Measurements from ENCODE around the gene KSR2.

The KSR2 gene

GRCh38 chr12:117438809-117439208 lies 530.0 kb downstream of the KSR2 start:
- DNase-seq (ENCODE audit: low read depth, low spot score) = no peak
- Histone ChIP-seq H3K4me3 (ENCODE audit: low read length) (no peak overlapping the region), H3K27ac (ENCODE audit: low read length) (no peak overlapping the region), H3K27me3 (ENCODE audit: control insufficient read depth, insufficient read depth, low read length) (no peaks in the 10 kb centered on the region), H3K4me1 (ENCODE audit: control insufficient read depth, insufficient read depth, low read length) (no peaks in the 10 kb centered on the region; the same call in 1 of the 2 replicates), H3K9me3 (ENCODE audit: control insufficient read depth, insufficient read depth, low read length) (no peaks in the 10 kb centered on the region), H3K36me3 (ENCODE audit: control insufficient read depth, insufficient read depth, low read length) (no peaks in the 10 kb centered on the region)
- WGBS (ENCODE audit: insufficient coverage, insufficient read length) = no CpG with 5 or more reads among the region's 6 CpGs

- no CpG with 5 or more reads among the region's 11 CpGs for WGBS (ENCODE audit: insufficient coverage, insufficient read length)
- Histone ChIP-seq H3K4me1 (ENCODE audit: control insufficient read depth, insufficient read depth, low read length) (no peaks in the 10 kb centered on the region; the same call in 1 of the 2 replicates), H3K36me3 (ENCODE audit: control insufficient read depth, insufficient read depth, low read length) (no peaks in the 10 kb centered on the region), H3K27me3 (ENCODE audit: control insufficient read depth, insufficient read depth, low read length) (no peaks in the 10 kb centered on the region), H3K4me3 (ENCODE audit: low read length) (no peak overlapping the region), H3K9me3 (ENCODE audit: control insufficient read depth, insufficient read depth, low read length) (no peaks in the 10 kb centered on the region), H3K27ac (ENCODE audit: low read length) (no peak overlapping the region)
- DNase-seq (ENCODE audit: low read depth, low spot score) = no peak
These were observed 531.1 kb downstream of the KSR2 start for GRCh38 chr12:117437516-117438255.

GRCh38 chr12:117433878-117434277 lies 534.9 kb downstream of the KSR2 start:
- no peaks in the 10 kb centered on the region for H3K9me3 ChIP-seq (ENCODE audit: control insufficient read depth, insufficient read depth, low read length)
- no peaks in the 10 kb centered on the region for H3K27me3 ChIP-seq (ENCODE audit: control insufficient read depth, insufficient read depth, low read length)
- H3K4me1 ChIP-seq (ENCODE audit: control insufficient read depth, insufficient read depth, low read length) = no peaks in the 10 kb centered on the region; the same call in 1 of the 2 replicates
- 100% methylated on average over 3 of the region's 3 CpGs for WGBS (ENCODE audit: insufficient coverage, insufficient read length)
- H3K27ac ChIP-seq (ENCODE audit: low read length) = no peak overlapping the region
- no peak for DNase-seq (ENCODE audit: low read depth, low spot score)
- H3K4me3 ChIP-seq (ENCODE audit: low read length) = no peak overlapping the region
- no peaks in the 10 kb centered on the region for H3K36me3 ChIP-seq (ENCODE audit: control insufficient read depth, insufficient read depth, low read length)

- no peaks in the 10 kb centered on the region for H3K27me3 ChIP-seq (ENCODE audit: control insufficient read depth, insufficient read depth, low read length)
- no peaks in the 10 kb centered on the region for H3K4me1 ChIP-seq (ENCODE audit: control insufficient read depth, insufficient read depth, low read length)
- no CpG with 5 or more reads among the region's 6 CpGs for WGBS (ENCODE audit: insufficient coverage, insufficient read length)
These were observed 538.5 kb downstream of the KSR2 start for GRCh38 chr12:117430246-117430645.

GRCh38 chr12:117427211-117427610 lies 541.6 kb downstream of the KSR2 start:
- no CpG with 5 or more reads among the region's 3 CpGs for WGBS (ENCODE audit: insufficient coverage, insufficient read length)

More at GRCh38 chr12:117430246-117430645, 538.5 kb downstream of the KSR2 start:
- Histone ChIP-seq H3K27ac (ENCODE audit: low read length) (no peak overlapping the region), H3K9me3 (ENCODE audit: control insufficient read depth, insufficient read depth, low read length) (no peaks in the 10 kb centered on the region), H3K4me3 (ENCODE audit: low read length) (no peak overlapping the region), H3K36me3 (ENCODE audit: control insufficient read depth, insufficient read depth, low read length) (no peaks in the 10 kb centered on the region)
- DNase-seq (ENCODE audit: low read depth, low spot score) = no peak

GRCh38 chr12:117421987-117422386 lies 546.8 kb downstream of the KSR2 start:
- Histone ChIP-seq H3K36me3 (ENCODE audit: control insufficient read depth, insufficient read depth, low read length) (no peaks in the 10 kb centered on the region), H3K27me3 (ENCODE audit: control insufficient read depth, insufficient read depth, low read length) (no peaks in the 10 kb centered on the region), H3K4me1 (ENCODE audit: control insufficient read depth, insufficient read depth, low read length) (no peaks in the 10 kb centered on the region), H3K4me3 (ENCODE audit: low read length) (no peak overlapping the region), H3K27ac (ENCODE audit: low read length) (no peak overlapping the region), H3K9me3 (ENCODE audit: control insufficient read depth, insufficient read depth, low read length) (no peaks in the 10 kb centered on the region)
- DNase-seq (ENCODE audit: low read depth, low spot score) = no peak
- no CpG with 5 or more reads among the region's 2 CpGs for WGBS (ENCODE audit: insufficient coverage, insufficient read length)

More at GRCh38 chr12:117427211-117427610, 541.6 kb downstream of the KSR2 start:
- no peak for DNase-seq (ENCODE audit: low read depth, low spot score)
- H3K27ac ChIP-seq (ENCODE audit: low read length) = no peak overlapping the region
- no peak overlapping the region for H3K4me3 ChIP-seq (ENCODE audit: low read length)
- no peaks in the 10 kb centered on the region for H3K36me3 ChIP-seq (ENCODE audit: control insufficient read depth, insufficient read depth, low read length)
- no peaks in the 10 kb centered on the region for H3K4me1 ChIP-seq (ENCODE audit: control insufficient read depth, insufficient read depth, low read length)
- H3K27me3 ChIP-seq (ENCODE audit: control insufficient read depth, insufficient read depth, low read length) = no peaks in the 10 kb centered on the region
- H3K9me3 ChIP-seq (ENCODE audit: control insufficient read depth, insufficient read depth, low read length) = no peaks in the 10 kb centered on the region

GRCh38 chr12:117421068-117421752 lies 547.6 kb downstream of the KSR2 start:
- no peaks in the 10 kb centered on the region for H3K27me3 ChIP-seq (ENCODE audit: control insufficient read depth, insufficient read depth, low read length)
- no peaks in the 10 kb centered on the region for H3K36me3 ChIP-seq (ENCODE audit: control insufficient read depth, insufficient read depth, low read length)
- no peaks in the 10 kb centered on the region for H3K4me1 ChIP-seq (ENCODE audit: control insufficient read depth, insufficient read depth, low read length)
- no CpG with 5 or more reads among the region's 4 CpGs for WGBS (ENCODE audit: insufficient coverage, insufficient read length)
- no peaks in the 10 kb centered on the region for H3K9me3 ChIP-seq (ENCODE audit: control insufficient read depth, insufficient read depth, low read length)
- no peak overlapping the region for H3K4me3 ChIP-seq (ENCODE audit: low read length)
- DNase-seq (ENCODE audit: low read depth, low spot score) = no peak
- no peak overlapping the region for H3K27ac ChIP-seq (ENCODE audit: low read length)

- Histone ChIP-seq H3K4me1 (ENCODE audit: control insufficient read depth, insufficient read depth, low read length) (no peaks in the 10 kb centered on the region), H3K4me3 (ENCODE audit: low read length) (no peak overlapping the region), H3K9me3 (ENCODE audit: control insufficient read depth, insufficient read depth, low read length) (no peaks in the 10 kb centered on the region), H3K27ac (ENCODE audit: low read length) (no peak overlapping the region), H3K27me3 (ENCODE audit: control insufficient read depth, insufficient read depth, low read length) (no peaks in the 10 kb centered on the region), H3K36me3 (ENCODE audit: control insufficient read depth, insufficient read depth, low read length) (no peaks in the 10 kb centered on the region)
- no CpG with 5 or more reads among the region's 1 CpG for WGBS (ENCODE audit: insufficient coverage, insufficient read length)
- DNase-seq (ENCODE audit: low read depth, low spot score) = no peak
These were observed 551.8 kb downstream of the KSR2 start for GRCh38 chr12:117417004-117417403.

GRCh38 chr12:117412465-117413188 lies 556.2 kb downstream of the KSR2 start:
- no peaks in the 10 kb centered on the region for H3K27me3 ChIP-seq (ENCODE audit: control insufficient read depth, insufficient read depth, low read length)
- peaks cover 5% of the 10 kb centered on the region for H3K4me1 ChIP-seq (ENCODE audit: control insufficient read depth, insufficient read depth, low read length)
- no peak overlapping the region for H3K4me3 ChIP-seq (ENCODE audit: low read length)
- H3K27ac ChIP-seq (ENCODE audit: low read length) = no peak overlapping the region
- no peaks in the 10 kb centered on the region for H3K36me3 ChIP-seq (ENCODE audit: control insufficient read depth, insufficient read depth, low read length)
- H3K9me3 ChIP-seq (ENCODE audit: control insufficient read depth, insufficient read depth, low read length) = no peaks in the 10 kb centered on the region
- no CpG with 5 or more reads among the region's 11 CpGs for WGBS (ENCODE audit: insufficient coverage, insufficient read length)
- DNase-seq (ENCODE audit: low read depth, low spot score) = no peak

GRCh38 chr12:117409286-117409685 lies 559.5 kb downstream of the KSR2 start:
- H3K27me3 ChIP-seq (ENCODE audit: control insufficient read depth, insufficient read depth, low read length) = no peaks in the 10 kb centered on the region
- H3K4me1 ChIP-seq (ENCODE audit: control insufficient read depth, insufficient read depth, low read length) = peaks cover 5% of the 10 kb centered on the region
- no peak overlapping the region for H3K27ac ChIP-seq (ENCODE audit: low read length)
- no peaks in the 10 kb centered on the region for H3K36me3 ChIP-seq (ENCODE audit: control insufficient read depth, insufficient read depth, low read length)
- H3K9me3 ChIP-seq (ENCODE audit: control insufficient read depth, insufficient read depth, low read length) = no peaks in the 10 kb centered on the region
- no peak overlapping the region for H3K4me3 ChIP-seq (ENCODE audit: low read length)
- DNase-seq (ENCODE audit: low read depth, low spot score) = no peak

Data from iPS DF 6.9 (cell line).